HCT116 (cell line): ENCODE results near the gene OOSP4B. TPM values are rescaled to one million over a fixed set of nuclear protein-coding genes. Genes with fewer than 3 reads are reported as not detected.

Experiments
- ATAC-seq: fragments of 200-7000 bp; cut with Tn5 transposase; 2 replicates; pipeline ENCODE4 v1.9.1; 2020; ENCODE audit warnings: mild to moderate bottlenecking, moderate library complexity
- BruUV-seq: library from RNA; stranded (reverse); fragments of 400-500 nt; replicated peaks from 2 replicates; lab custom pipeline; 2021; lab: Mats Ljungman, UMichigan
- CTCF ChIA-PET: fragments of 300-600 bp; sonication (Branson Sonifier 250); formaldehyde crosslinking; loops from one replicate; lab custom pipeline; 2021; ENCODE audit warnings: antibody characterized with exemption; lab: Charles Lee
- POLR2A ChIA-PET: fragments of 300-600, 350-600 bp; sonication (Branson Sonifier 250); formaldehyde crosslinking; loops from one replicate; lab custom pipeline; 2021; ENCODE audit warnings: antibody characterized with exemption; lab: Charles Lee
- RAD21 ChIA-PET, 2 experiments: fragments of 300-600 bp; sonication (Branson Sonifier 250); formaldehyde crosslinking; loops; one replicate each; lab custom pipeline; 2023; ENCODE audit warnings: low total read pairs in 2 of 2; ENCODE audit not compliant: uncharacterized antibody in 2 of 2, unreplicated experiment in 2 of 2, low non-redundant PET in 1 of 2; lab: Charles Lee
- DNase-seq: peaks from one replicate; pipeline ENCODE4 v3.0.0-alpha.2; 2010; ENCODE audit warnings: low read depth, low spot score
- H2AFZ ChIP-seq: fragments of 200-600 bp; shearing (Covaris generic), sonication (generic); 2 replicates; pipeline ENCODE4 v1.6.1; 2017; ENCODE audit warnings: low read depth, mixed run types, mixed read lengths, antibody characterized with exemption, low read length; ENCODE audit not compliant: poor library complexity, severe bottlenecking
- H3K27ac ChIP-seq: 2 replicates; pipeline ENCODE4 v1.5.1; 2012; ENCODE audit warnings: low read depth, low read length
- H3K27me3 ChIP-seq: fragments of 200-600 bp; sonication (generic); 2 replicates; pipeline ENCODE4 v1.6.1; 2016; ENCODE audit warnings: mixed run types, low read length, mixed read lengths; ENCODE audit not compliant: insufficient read depth
- H3K36me3 ChIP-seq, 2 experiments: fragments of 200-500 bp in 1 of 2; fragments of 200-600 bp in 1 of 2; sonication (Bioruptor generic) in 1 of 2; sonication (generic) in 1 of 2; 2 replicates each; pipeline versions ENCODE4 v1.5.1 to v1.6.1; 2014 to 2016; ENCODE audit warnings: low read length in 2 of 2, inconsistent platforms in 1 of 2, mixed read lengths in 1 of 2, mixed run types in 1 of 2; ENCODE audit not compliant: insufficient read depth in 2 of 2, control insufficient read depth in 1 of 2
- H3K4me1 ChIP-seq, 2 experiments: fragments of 200-600 bp in 1 of 2; sonication (generic) in 1 of 2; 2 replicates each; pipeline versions ENCODE4 v1.5.1 to v1.6.1; 2012 to 2017; ENCODE audit warnings: low read length in 2 of 2, inconsistent platforms in 1 of 2, mild to moderate bottlenecking in 1 of 2, mixed read lengths in 1 of 2, mixed run types in 1 of 2, moderate library complexity in 1 of 2; ENCODE audit not compliant: insufficient read depth in 2 of 2, control insufficient read depth in 1 of 2
- H3K4me2 ChIP-seq: fragments of 200-600 bp; sonication (generic); 2 replicates; pipeline ENCODE4 v1.6.1; 2017; ENCODE audit warnings: mixed run types, low read length, mixed read lengths
- H3K4me3 ChIP-seq, 2 experiments: fragments of 200-600 bp in 1 of 2; sonication (generic) in 1 of 2; replicated peaks in 1 of 2; 2 replicates each; pipeline ENCODE4 v1.5.1; 2011 to 2016; ENCODE audit warnings: low read length in 2 of 2, control low read depth in 1 of 2, low read depth in 1 of 2, mild to moderate bottlenecking in 1 of 2, mixed read lengths in 1 of 2, mixed run types in 1 of 2
- H3K79me2 ChIP-seq: fragments of 200-600 bp; sonication (generic); 2 replicates; pipeline ENCODE4 v1.6.1; 2017; ENCODE audit warnings: mild to moderate bottlenecking, mixed run types, low read length, moderate library complexity, mixed read lengths; ENCODE audit not compliant: insufficient read depth
- H3K9ac ChIP-seq: fragments of 200-600 bp; sonication (generic); 2 replicates; pipeline ENCODE4 v1.6.1; 2016; ENCODE audit warnings: low read length, mixed read lengths
- H3K9me2 ChIP-seq: fragments of 200-600 bp; sonication (generic), shearing (Covaris generic); 2 replicates; pipeline ENCODE4 v1.6.1; 2017; ENCODE audit warnings: mixed run types, mild to moderate bottlenecking, moderate library complexity; ENCODE audit not compliant: insufficient read depth
- H3K9me3 ChIP-seq, 2 experiments: fragments of 200-500 bp in 1 of 2; fragments of 200-600 bp in 1 of 2; sonication (Bioruptor generic) in 1 of 2; sonication (generic) in 1 of 2; 2 replicates each; pipeline ENCODE4 v1.6.1; 2014 to 2017; ENCODE audit warnings: low read length in 2 of 2, mixed read lengths in 2 of 2, inconsistent platforms in 1 of 2, low read depth in 1 of 2, mild to moderate bottlenecking in 1 of 2, mixed run types in 1 of 2, moderate library complexity in 1 of 2; ENCODE audit not compliant: control insufficient read depth in 1 of 2, insufficient read depth in 1 of 2
- H4K20me1 ChIP-seq: fragments of 200-600 bp; sonication (generic), shearing (Covaris generic); 2 replicates; pipeline ENCODE4 v1.6.1; 2017; ENCODE audit warnings: mixed run types, mild to moderate bottlenecking, moderate library complexity; ENCODE audit not compliant: insufficient read depth
- CBX3 ChIP-seq: IDR thresholded peaks from 2 replicates; pipeline ENCODE4 v1.6.1; 2012; ENCODE audit warnings: low read depth
- CEBPB ChIP-seq: IDR thresholded peaks from 2 replicates; pipeline ENCODE4 v1.6.1; 2012; ENCODE audit warnings: low read depth
- EGR1 ChIP-seq: IDR thresholded peaks from 2 replicates; pipeline ENCODE4 v1.6.1; 2012; ENCODE audit warnings: low read depth
- ELF1 ChIP-seq: IDR thresholded peaks from 2 replicates; pipeline ENCODE4 v1.6.1; 2012; ENCODE audit warnings: low read depth, borderline replicate concordance
- EZH2 ChIP-seq: fragments of 200-600 bp; sonication (generic); IDR thresholded peaks from 2 replicates; pipeline ENCODE4 v1.6.1; 2017; ENCODE audit warnings: antibody characterized with exemption, mixed run types
- FOSL1 ChIP-seq: IDR thresholded peaks from 2 replicates; pipeline ENCODE4 v1.6.1; 2012; ENCODE audit warnings: low read depth
- JUND ChIP-seq: IDR thresholded peaks from 2 replicates; pipeline ENCODE4 v1.6.1; 2012
- MAX ChIP-seq: IDR thresholded peaks from 2 replicates; pipeline ENCODE4 v1.6.1; 2012
- POLR2A ChIP-seq: IDR thresholded peaks from 2 replicates; pipeline ENCODE4 v1.7.0; 2011; ENCODE audit warnings: borderline replicate concordance; ENCODE audit not compliant: insufficient read depth, insufficient read length; ENCODE audit errors: extremely low read depth
- POLR2AphosphoS5 ChIP-seq: IDR thresholded peaks from 2 replicates; pipeline ENCODE4 v1.6.1; 2011; ENCODE audit warnings: mild to moderate bottlenecking, low read depth, low read length, moderate library complexity
- RAD21 ChIP-seq: IDR thresholded peaks from 2 replicates; pipeline ENCODE4 v1.6.1; 2012; ENCODE audit warnings: low read depth, mild to moderate bottlenecking
- SIN3A ChIP-seq: IDR thresholded peaks from 2 replicates; pipeline ENCODE4 v1.6.1; 2012; ENCODE audit warnings: low read depth
- SP1 ChIP-seq: IDR thresholded peaks from 2 replicates; pipeline ENCODE4 v1.6.1; 2012; ENCODE audit warnings: low read depth
- SRF ChIP-seq: IDR thresholded peaks from 2 replicates; pipeline ENCODE4 v1.6.1; 2012; ENCODE audit warnings: low read depth
- YY1 ChIP-seq: IDR thresholded peaks from 2 replicates; pipeline ENCODE4 v1.6.1; 2011; ENCODE audit warnings: low read length, low read depth, moderate library complexity, mild to moderate bottlenecking; ENCODE audit not compliant: insufficient replicate concordance; ENCODE audit errors: extremely low read depth
- ZFX ChIP-seq: fragments of 450-650 bp; IDR thresholded peaks from 2 replicates; pipeline ENCODE4 v1.6.1; 2017
- ZNF274 ChIP-seq: fragments of 200-500 bp; sonication (Bioruptor generic); IDR thresholded peaks from 2 replicates; pipeline ENCODE4 v1.6.1; 2014; ENCODE audit warnings: mild to moderate bottlenecking, low read depth, low read length, inconsistent platforms
- intact Hi-C: fragments of 100-400 bp; cut with micrococcal nuclease; formaldehyde crosslinking; loops from 2 replicates; pipeline ENCODE4 v1.10.0; 2022
- total RNA-seq: library from RNA; stranded (reverse); gene quantifications from one replicate; pipeline ENCODE4 v1.2.1, GENCODE V29; 2021; ENCODE audit not compliant: unreplicated experiment
- TF ChIP-seq, protein P1 (sequence below): IDR thresholded peaks from 2 replicates; pipeline ENCODE4 v1.6.1; 2012
- TF ChIP-seq, protein P2 (sequence below): IDR thresholded peaks from 2 replicates; pipeline ENCODE4 v1.6.1; 2011; ENCODE audit warnings: mild to moderate bottlenecking, low read length, moderate library complexity; ENCODE audit not compliant: insufficient replicate concordance; ENCODE audit errors: extremely low read depth
- TF ChIP-seq, protein P3 (sequence below), 3 experiments: fragments of 200-600 bp in 1 of 3; sonication (generic) in 1 of 3; IDR thresholded peaks in 2 of 3; conservative IDR thresholded peaks in 1 of 3; 2 replicates each; pipeline ENCODE4 v1.5.1; 2012 to 2017; ENCODE audit warnings: low read depth in 2 of 3, low read length in 2 of 3, antibody characterized with exemption in 1 of 3, borderline replicate concordance in 1 of 3, control low read depth in 1 of 3, mild to moderate bottlenecking in 1 of 3, mixed read lengths in 1 of 3, mixed run types in 1 of 3, moderate library complexity in 1 of 3; ENCODE audit not compliant: insufficient read depth in 1 of 3

The OOSP4B gene
- total RNA-seq, 1 experiment from 2014 or later, result not detected

DNA sequence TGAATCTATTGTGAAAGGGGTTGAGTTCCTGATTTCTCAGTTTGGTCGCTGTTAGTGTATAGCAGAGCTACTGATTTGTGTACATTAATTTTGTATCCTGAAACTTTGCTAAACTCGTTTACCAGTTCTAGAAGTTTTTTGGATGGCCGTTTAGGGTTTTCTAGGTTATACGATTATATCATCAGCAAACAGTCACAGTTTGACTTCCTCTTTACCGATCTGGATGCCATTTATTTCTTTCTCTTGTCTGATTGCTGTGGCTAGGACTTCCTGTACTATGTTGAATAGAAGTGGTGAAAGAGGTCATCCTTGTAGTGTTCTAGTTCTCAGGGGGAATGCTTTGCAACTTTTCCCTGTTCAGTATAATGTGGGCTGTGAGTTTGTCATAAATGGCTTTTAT lies 24.6 kb upstream of the OOSP4B start:
- DNase-seq (no peak), ATAC-seq (no peak)
- no peak overlapping the region for H3K27ac ChIP-seq
- H3K9ac ChIP-seq, result no peak overlapping the region
- POLR2A ChIA-PET, result no interaction called here
- no peak for TF ChIP-seq SIN3A
- no peak for TF ChIP-seq FOSL1
- no peak for TF ChIP-seq JUND
- TF ChIP-seq MAX, result no peak
- no peak for TF ChIP-seq EGR1
- TF ChIP-seq, protein P1, sequence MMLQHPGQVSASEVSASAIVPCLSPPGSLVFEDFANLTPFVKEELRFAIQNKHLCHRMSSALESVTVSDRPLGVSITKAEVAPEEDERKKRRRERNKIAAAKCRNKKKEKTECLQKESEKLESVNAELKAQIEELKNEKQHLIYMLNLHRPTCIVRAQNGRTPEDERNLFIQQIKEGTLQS, result no peak
- no peak for TF ChIP-seq SP1
- no peak for TF ChIP-seq ZFX
- no peak for TF ChIP-seq CBX3
- TF ChIP-seq, protein P2, sequence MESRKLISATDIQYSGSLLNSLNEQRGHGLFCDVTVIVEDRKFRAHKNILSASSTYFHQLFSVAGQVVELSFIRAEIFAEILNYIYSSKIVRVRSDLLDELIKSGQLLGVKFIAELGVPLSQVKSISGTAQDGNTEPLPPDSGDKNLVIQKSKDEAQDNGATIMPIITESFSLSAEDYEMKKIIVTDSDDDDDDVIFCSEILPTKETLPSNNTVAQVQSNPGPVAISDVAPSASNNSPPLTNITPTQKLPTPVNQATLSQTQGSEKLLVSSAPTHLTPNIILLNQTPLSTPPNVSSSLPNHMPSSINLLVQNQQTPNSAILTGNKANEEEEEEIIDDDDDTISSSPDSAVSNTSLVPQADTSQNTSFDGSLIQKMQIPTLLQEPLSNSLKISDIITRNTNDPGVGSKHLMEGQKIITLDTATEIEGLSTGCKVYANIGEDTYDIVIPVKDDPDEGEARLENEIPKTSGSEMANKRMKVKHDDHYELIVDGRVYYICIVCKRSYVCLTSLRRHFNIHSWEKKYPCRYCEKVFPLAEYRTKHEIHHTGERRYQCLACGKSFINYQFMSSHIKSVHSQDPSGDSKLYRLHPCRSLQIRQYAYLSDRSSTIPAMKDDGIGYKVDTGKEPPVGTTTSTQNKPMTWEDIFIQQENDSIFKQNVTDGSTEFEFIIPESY, result no peak
- no peak for TF ChIP-seq RAD21
- TF ChIP-seq CEBPB, result no peak
- no peak for TF ChIP-seq POLR2AphosphoS5
- TF ChIP-seq, protein P3, sequence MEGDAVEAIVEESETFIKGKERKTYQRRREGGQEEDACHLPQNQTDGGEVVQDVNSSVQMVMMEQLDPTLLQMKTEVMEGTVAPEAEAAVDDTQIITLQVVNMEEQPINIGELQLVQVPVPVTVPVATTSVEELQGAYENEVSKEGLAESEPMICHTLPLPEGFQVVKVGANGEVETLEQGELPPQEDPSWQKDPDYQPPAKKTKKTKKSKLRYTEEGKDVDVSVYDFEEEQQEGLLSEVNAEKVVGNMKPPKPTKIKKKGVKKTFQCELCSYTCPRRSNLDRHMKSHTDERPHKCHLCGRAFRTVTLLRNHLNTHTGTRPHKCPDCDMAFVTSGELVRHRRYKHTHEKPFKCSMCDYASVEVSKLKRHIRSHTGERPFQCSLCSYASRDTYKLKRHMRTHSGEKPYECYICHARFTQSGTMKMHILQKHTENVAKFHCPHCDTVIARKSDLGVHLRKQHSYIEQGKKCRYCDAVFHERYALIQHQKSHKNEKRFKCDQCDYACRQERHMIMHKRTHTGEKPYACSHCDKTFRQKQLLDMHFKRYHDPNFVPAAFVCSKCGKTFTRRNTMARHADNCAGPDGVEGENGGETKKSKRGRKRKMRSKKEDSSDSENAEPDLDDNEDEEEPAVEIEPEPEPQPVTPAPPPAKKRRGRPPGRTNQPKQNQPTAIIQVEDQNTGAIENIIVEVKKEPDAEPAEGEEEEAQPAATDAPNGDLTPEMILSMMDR (IDR thresholded peaks at IDR 0.05 in 2 of 3, conservative IDR thresholded peaks at IDR 0.05 in 1 of 3; ENCODE audit: borderline replicate concordance in 1 of 3, insufficient read depth in 1 of 3, low read depth in 2 of 3, low read length in 2 of 3), result no peak
- TF ChIP-seq POLR2A, result no peak
- TF ChIP-seq ELF1, result no peak
- no peak for TF ChIP-seq ZNF274
- TF ChIP-seq EZH2, result no peak
- no peak for TF ChIP-seq YY1
- TF ChIP-seq SRF, result no peak
- TF ChIP-seq, all 23 proteins: peak for 0
- ChIA-PET RAD21 (no interaction called here), CTCF (no interaction called here)
- intact Hi-C loops, result no loop called here
- Histone ChIP-seq H3K4me2 (no peak overlapping the region), H3K9me3 (no peaks in the 10 kb centered on the region), H3K79me2 (no peaks in the 10 kb centered on the region), H2AFZ (no peak overlapping the region), H3K9me2 (no peaks in the 10 kb centered on the region), H4K20me1 (no peaks in the 10 kb centered on the region), H3K4me1 (no peaks in the 10 kb centered on the region), H3K27me3 (no peaks in the 10 kb centered on the region), H3K4me3 (no peak overlapping the region), H3K36me3 (no peaks in the 10 kb centered on the region)
- no TSS peak for BruUV-seq
